Brain microvascular endothelial cell (primary cell): ENCODE results near the gene LIF.

Source experiments
- DNase-seq: peaks from one replicate; pipeline ENCODE4 v3.0.0-alpha.2; 2020
- H3K27ac ChIP-seq: fragments of 250-450 bp; sonication (Bioruptor Pico); 2 replicates; pipeline ENCODE4 v1.5.1; 2020; ENCODE audit warnings: mild to moderate bottlenecking, moderate library complexity
- H3K27me3 ChIP-seq: fragments of 250-450 bp; sonication (Bioruptor Pico); replicated peaks from 2 replicates; pipeline ENCODE4 v1.5.1; 2020; ENCODE audit warnings: mild to moderate bottlenecking
- H3K36me3 ChIP-seq: fragments of 250-450 bp; sonication (Bioruptor Pico); replicated peaks from 2 replicates; pipeline ENCODE4 v1.5.1; 2020; ENCODE audit warnings: mild to moderate bottlenecking
- H3K4me3 ChIP-seq: 2 replicates; pipeline ENCODE4 v1.5.1; 2011; ENCODE audit warnings: low read depth, mild to moderate bottlenecking, control low read depth, low read length, moderate library complexity
- in situ Hi-C: cut with HindIII; loops from 2 replicates; pipeline ENCODE4 v1.10.0; 2017; ENCODE audit warnings: low sequenced_read_pairs, low pct_ligation_motif_present
- TF ChIP-seq, protein P1 (sequence below): IDR thresholded peaks from 2 replicates; pipeline ENCODE4 v1.5.1; 2011; ENCODE audit warnings: low read depth, mild to moderate bottlenecking, moderate library complexity, low read length, control low read depth, inconsistent platforms; ENCODE audit errors: missing control alignments

The LIF gene

GRCh38 chr22:30262917-30263741, 16.6 kb upstream of the LIF start:
- H3K4me3 ChIP-seq: no peak overlapping the region
- H3K36me3 ChIP-seq: no peaks in the 10 kb centered on the region
- TF ChIP-seq, protein P1, sequence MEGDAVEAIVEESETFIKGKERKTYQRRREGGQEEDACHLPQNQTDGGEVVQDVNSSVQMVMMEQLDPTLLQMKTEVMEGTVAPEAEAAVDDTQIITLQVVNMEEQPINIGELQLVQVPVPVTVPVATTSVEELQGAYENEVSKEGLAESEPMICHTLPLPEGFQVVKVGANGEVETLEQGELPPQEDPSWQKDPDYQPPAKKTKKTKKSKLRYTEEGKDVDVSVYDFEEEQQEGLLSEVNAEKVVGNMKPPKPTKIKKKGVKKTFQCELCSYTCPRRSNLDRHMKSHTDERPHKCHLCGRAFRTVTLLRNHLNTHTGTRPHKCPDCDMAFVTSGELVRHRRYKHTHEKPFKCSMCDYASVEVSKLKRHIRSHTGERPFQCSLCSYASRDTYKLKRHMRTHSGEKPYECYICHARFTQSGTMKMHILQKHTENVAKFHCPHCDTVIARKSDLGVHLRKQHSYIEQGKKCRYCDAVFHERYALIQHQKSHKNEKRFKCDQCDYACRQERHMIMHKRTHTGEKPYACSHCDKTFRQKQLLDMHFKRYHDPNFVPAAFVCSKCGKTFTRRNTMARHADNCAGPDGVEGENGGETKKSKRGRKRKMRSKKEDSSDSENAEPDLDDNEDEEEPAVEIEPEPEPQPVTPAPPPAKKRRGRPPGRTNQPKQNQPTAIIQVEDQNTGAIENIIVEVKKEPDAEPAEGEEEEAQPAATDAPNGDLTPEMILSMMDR: peak; percentile 97
- H3K27ac ChIP-seq: no peak overlapping the region
- H3K27me3 ChIP-seq: no peaks in the 10 kb centered on the region
- DNase-seq: no peak
- in situ Hi-C loops: no loop called here

DNA sequence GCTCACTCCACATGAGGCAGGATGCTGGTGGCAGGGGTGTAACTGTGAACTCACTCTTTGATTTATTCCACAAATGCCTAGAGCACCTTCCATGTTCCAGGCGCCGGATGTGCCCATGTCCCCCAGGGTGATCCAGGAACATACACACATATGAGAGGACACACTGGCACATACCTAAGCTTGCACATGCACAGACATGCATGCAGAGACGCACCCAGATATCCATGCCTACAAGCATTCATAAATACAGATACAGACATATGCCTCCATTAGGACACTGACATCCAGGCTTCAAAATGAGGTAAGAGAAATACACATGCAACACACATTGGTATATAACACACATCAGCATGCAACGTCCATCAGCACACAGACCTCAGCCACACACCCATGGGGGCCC, 15.6 kb upstream of the LIF start:
- in situ Hi-C loops: no loop called here
- Histone ChIP-seq H3K27ac (no peak overlapping the region), H3K36me3 (no peaks in the 10 kb centered on the region), H3K4me3 (no peak overlapping the region), H3K27me3 (no peaks in the 10 kb centered on the region)
- no peak for DNase-seq
- TF ChIP-seq, protein P1: no peak

DNA sequence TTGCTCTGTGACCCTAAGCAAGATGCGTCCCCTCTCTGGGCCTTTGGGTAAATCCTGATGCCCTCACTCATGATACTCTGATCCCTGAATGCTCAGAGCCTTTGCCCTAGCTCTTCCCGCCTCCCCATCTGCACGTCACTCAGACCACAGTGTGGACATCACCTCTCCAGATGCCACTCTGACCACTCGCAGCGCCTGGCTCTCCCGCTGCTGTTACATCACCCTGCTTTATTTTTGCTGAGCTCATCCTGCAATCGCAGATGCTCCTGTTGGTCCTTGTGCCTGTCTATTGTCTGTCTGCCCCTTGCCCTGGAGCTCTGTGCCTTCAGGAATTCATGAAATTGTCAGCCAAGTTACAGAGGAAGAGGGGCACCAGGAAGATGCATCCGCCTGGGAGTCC, 14.6 kb upstream of the LIF start:
- TF ChIP-seq, protein P1: no peak
- DNase-seq: no peak
- H3K4me3 ChIP-seq: no peak overlapping the region
- in situ Hi-C loops: no loop called here
- no peaks in the 10 kb centered on the region for H3K36me3 ChIP-seq
- H3K27ac ChIP-seq: no peak overlapping the region
- H3K27me3 ChIP-seq: no peaks in the 10 kb centered on the region

DNA sequence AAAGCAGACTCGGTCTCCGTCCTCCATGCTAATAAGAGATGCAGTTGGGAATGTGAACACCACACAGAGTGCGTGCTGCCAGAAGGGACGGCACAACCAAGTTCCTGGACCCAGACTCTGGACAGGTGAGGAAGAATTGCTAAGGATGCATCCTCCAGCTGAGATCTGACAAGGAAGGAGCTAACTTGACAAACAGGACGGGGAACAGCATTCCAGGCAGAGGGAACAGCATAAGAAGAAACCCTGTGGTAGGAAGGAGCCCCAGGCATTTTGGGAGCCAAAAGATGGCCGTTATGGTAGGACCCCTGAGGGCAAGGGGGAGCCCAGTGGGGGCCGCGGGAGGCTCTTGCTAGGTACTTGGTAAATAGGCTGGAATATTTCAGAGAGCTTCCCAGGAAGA, 14.1 kb upstream of the LIF start:
- no peak for DNase-seq
- TF ChIP-seq, protein P1: no peak

DNA sequence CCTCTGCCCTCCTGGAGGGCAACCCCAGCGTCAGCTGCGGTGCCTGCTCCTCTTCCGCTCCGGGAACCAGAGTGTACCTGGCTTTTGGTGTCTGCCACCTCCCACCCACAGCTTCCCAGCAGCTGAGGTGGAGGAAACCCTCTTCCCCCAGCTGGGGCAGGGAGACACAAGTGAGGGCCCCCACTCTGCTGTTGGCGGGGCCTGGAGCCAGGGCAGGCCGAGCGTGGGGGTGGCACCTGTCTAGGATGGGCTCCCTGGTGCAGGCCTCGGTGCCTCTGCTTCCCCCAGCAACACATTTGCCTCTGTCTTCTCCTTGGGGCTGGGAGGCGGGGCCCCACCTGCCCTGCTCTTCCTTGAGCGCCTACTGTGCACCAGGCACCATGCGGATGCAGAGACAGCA, 13.7 kb upstream of the LIF start:
- TF ChIP-seq, protein P1: no peak
- no peak for DNase-seq

More for the DNA sequence above, 14.1 kb upstream of the LIF start:
- no peaks in the 10 kb centered on the region for H3K36me3 ChIP-seq
- H3K27ac ChIP-seq: no peak overlapping the region
- in situ Hi-C loops: no loop called here
- H3K27me3 ChIP-seq: no peaks in the 10 kb centered on the region
- no peak overlapping the region for H3K4me3 ChIP-seq

DNA sequence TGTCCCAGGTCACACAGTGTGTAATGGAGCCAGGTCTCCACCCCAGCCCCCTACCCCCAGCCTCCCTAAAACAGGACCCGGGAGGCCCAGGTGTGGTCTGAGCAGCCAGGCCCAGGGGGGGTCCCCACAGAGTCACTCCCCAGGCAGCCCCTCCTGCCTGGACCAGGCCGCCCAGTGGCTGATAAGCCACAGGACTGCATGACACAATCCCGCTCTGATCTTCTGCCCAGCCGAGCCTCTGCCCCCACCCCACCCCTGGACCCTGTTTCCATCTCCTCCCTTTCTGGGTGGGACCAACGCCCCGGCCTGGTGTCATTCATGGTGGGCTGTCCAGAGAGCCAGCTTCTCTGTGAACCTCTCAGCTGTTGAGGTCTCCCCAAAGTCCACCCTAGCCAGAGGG, 7.8 kb upstream of the LIF start:
- TF ChIP-seq, protein P1: peak; percentile 1
- in situ Hi-C loops: no loop called here
- Histone ChIP-seq H3K27me3 (no peaks in the 10 kb centered on the region), H3K27ac (peak overlapping the region; percentile 91), H3K36me3 (no peaks in the 10 kb centered on the region), H3K4me3 (no peak overlapping the region)
- DNase-seq: no peak

More for the DNA sequence above, 13.7 kb upstream of the LIF start:
- Histone ChIP-seq H3K27me3 (no peaks in the 10 kb centered on the region), H3K4me3 (no peak overlapping the region), H3K27ac (no peak overlapping the region), H3K36me3 (no peaks in the 10 kb centered on the region)
- in situ Hi-C loops: no loop called here
